Measurements from ENCODE around the gene PLXNA4.
A peak's percentile ranks its signal among the peaks of the same experiment; 100 is the strongest.

Gene PLXNA4

DNA sequence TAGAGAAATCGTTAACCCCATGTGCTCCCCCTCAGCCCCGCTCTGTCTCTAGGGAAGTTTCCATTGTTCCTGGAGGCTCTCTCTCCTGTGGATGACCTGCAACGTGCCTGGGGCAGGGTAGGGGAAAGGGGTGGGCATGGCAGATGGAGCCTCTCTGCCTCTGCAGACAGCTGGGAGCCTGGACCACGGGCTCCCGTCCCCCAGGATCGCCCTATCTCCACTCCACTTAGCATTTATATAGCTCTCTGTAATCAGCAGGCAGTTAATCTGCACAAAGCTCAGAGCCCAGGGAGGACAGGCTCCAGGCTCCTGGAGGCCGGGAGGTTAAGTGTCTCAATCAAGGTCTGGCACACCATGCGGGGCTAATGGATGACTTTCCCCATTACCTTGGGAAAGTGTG, 369.7 kb downstream of the PLXNA4 start:
- no peak overlapping the region for H3K4me3 ChIP-seq (ENCODE audit: low read depth, low read length)
- TF ChIP-seq, protein P1, sequence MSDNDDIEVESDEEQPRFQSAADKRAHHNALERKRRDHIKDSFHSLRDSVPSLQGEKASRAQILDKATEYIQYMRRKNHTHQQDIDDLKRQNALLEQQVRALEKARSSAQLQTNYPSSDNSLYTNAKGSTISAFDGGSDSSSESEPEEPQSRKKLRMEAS (IDR thresholded peaks at IDR 0.05; ENCODE audit: low read depth, low read length) = no peak
- TF ChIP-seq MYC (IDR thresholded peaks at IDR 0.05; ENCODE audit: low read depth, low read length) = no peak
- TF ChIP-seq, protein P2, sequence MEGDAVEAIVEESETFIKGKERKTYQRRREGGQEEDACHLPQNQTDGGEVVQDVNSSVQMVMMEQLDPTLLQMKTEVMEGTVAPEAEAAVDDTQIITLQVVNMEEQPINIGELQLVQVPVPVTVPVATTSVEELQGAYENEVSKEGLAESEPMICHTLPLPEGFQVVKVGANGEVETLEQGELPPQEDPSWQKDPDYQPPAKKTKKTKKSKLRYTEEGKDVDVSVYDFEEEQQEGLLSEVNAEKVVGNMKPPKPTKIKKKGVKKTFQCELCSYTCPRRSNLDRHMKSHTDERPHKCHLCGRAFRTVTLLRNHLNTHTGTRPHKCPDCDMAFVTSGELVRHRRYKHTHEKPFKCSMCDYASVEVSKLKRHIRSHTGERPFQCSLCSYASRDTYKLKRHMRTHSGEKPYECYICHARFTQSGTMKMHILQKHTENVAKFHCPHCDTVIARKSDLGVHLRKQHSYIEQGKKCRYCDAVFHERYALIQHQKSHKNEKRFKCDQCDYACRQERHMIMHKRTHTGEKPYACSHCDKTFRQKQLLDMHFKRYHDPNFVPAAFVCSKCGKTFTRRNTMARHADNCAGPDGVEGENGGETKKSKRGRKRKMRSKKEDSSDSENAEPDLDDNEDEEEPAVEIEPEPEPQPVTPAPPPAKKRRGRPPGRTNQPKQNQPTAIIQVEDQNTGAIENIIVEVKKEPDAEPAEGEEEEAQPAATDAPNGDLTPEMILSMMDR (IDR thresholded peaks at IDR 0.05; ENCODE audit: low read depth, low read length) = no peak
- TF ChIP-seq POLR2A (IDR thresholded peaks at IDR 0.05; ENCODE audit: extremely low read depth, insufficient read length) = no peak
- no peak for DNase-seq (ENCODE audit: low read depth)

DNA sequence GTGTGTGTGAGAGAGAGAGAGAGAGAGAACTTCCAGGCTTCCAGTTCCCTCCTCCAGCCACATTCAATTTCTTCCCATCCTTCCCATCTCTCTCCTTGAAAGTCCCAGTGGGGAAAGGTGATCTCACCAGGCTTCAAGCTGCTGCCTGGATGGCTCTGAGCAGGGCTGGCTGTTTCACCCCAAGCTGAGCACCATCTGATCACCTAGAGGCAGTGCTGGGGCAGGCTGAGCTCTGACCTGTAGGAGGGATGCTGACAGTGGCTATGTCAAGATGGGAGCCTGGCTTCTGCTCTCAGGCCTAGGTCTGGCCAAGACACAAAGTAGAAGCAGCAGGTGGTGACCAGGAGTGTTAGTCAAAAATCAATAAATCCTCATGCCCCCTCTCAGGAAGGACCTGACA, 370.8 kb downstream of the PLXNA4 start:
- TF ChIP-seq POLR2A (IDR thresholded peaks at IDR 0.05; ENCODE audit: extremely low read depth, insufficient read length) = no peak
- no peak for TF ChIP-seq MYC (IDR thresholded peaks at IDR 0.05; ENCODE audit: low read depth, low read length)
- TF ChIP-seq, protein P2 (IDR thresholded peaks at IDR 0.05; ENCODE audit: low read depth, low read length) = no peak
- TF ChIP-seq, protein P1 (IDR thresholded peaks at IDR 0.05; ENCODE audit: low read depth, low read length) = no peak
- no peak overlapping the region for H3K4me3 ChIP-seq (ENCODE audit: low read depth, low read length)
- no peak for DNase-seq (ENCODE audit: low read depth)

DNA sequence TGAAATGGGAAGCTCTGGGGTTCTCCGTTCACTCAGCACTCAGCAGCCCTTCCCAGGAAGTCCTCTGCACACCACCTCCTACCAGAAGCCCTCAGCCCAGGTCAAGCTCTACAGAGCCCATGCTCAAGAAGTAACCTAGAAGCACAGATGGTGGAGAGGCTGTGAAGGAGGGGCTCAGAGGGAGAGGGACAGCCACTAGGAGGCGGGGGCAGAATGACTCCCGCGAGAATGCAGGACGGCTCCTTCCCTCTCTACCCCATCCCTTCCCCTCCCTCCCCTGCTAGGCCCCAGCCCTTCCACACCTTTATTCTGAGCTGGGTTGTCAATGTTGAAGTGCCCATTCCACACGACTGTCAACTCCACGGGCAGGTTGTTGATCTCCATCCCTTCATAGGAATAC, 373.2 kb downstream of the PLXNA4 start:
- peak; percentile 10 for DNase-seq (ENCODE audit: low read depth)
- no peak overlapping the region for H3K4me3 ChIP-seq (ENCODE audit: low read depth, low read length)
- no peak for TF ChIP-seq MYC (IDR thresholded peaks at IDR 0.05; ENCODE audit: low read depth, low read length)
- TF ChIP-seq, protein P1 (IDR thresholded peaks at IDR 0.05; ENCODE audit: low read depth, low read length) = no peak
- no peak for TF ChIP-seq POLR2A (IDR thresholded peaks at IDR 0.05; ENCODE audit: extremely low read depth, insufficient read length)

DNA sequence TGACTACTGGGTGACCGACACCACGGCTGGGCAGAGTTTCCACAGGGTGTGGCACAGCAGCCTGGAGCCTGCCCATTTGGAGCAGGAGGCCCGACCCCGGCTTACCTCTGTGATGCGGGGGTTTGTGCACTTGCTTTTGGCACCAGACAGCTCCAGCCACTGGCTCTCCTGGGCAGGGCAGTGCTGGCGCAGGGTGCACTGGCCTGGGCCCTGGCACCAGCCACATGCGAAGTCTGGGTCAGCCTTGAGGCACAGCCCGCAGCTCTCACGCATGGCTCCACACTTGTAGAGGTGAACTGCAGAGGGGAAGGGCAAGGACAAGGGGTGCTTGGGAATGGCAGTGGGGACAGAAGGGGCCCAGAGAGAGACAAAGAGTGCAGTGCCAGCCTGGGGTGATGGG, 373.7 kb downstream of the PLXNA4 start:
- no peak overlapping the region for H3K4me3 ChIP-seq (ENCODE audit: low read depth, low read length)
- TF ChIP-seq POLR2A (IDR thresholded peaks at IDR 0.05; ENCODE audit: extremely low read depth, insufficient read length) (no peak), MYC (IDR thresholded peaks at IDR 0.05; ENCODE audit: low read depth, low read length) (no peak)
- no peak for DNase-seq (ENCODE audit: low read depth)

DNA sequence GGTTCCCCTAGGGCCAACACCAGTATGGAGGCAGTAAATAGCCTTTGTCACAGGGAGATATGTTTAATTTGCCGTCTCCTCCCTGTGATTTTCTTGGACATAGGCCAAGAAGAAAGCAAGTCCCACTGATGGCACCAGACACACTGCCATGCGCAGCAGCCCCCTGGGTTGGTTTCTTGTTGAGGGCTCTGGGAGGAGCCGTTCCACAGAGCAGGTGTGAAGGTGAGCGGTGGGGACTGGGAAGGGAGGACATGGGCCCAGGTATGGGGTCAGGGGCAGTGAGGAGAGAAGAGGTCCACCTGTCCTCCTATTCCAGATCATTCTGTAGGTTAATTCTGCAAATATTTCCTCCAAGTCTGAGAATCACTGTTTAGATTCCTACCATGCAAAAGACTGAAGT, 376.1 kb downstream of the PLXNA4 start:
- no peak overlapping the region for H3K4me3 ChIP-seq (ENCODE audit: low read depth, low read length)
- DNase-seq (ENCODE audit: low read depth) = no peak
- TF ChIP-seq POLR2A (IDR thresholded peaks at IDR 0.05; ENCODE audit: extremely low read depth, insufficient read length) = no peak
- TF ChIP-seq, protein P1 (IDR thresholded peaks at IDR 0.05; ENCODE audit: low read depth, low read length) = no peak
- TF ChIP-seq MYC (IDR thresholded peaks at IDR 0.05; ENCODE audit: low read depth, low read length) = no peak

DNA sequence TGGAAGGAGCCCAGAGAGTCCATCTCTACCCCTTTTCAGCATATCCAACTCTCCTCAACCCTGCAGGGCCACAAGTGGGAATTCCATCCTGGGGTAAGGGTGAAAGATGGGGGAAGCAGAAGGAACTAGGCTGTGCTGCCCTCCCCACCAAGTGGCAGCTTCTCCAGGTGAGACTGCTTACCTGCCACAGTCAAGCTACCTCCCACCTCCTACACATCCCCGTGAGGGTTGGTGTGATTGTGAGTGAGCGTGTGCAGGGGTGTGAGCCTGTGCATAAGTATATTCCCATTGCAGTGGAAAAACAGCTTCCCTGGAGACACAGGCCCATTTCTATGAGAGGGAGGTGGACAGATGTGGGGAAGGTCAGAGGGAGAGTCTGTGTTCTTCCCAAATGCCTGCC, 376.6 kb downstream of the PLXNA4 start:
- H3K4me3 ChIP-seq (ENCODE audit: low read depth, low read length) = no peak overlapping the region
- TF ChIP-seq, protein P2 (IDR thresholded peaks at IDR 0.05; ENCODE audit: low read depth, low read length) = no peak
- TF ChIP-seq POLR2A (IDR thresholded peaks at IDR 0.05; ENCODE audit: extremely low read depth, insufficient read length) (no peak), MYC (IDR thresholded peaks at IDR 0.05; ENCODE audit: low read depth, low read length) (no peak)
- DNase-seq (ENCODE audit: low read depth) = no peak

DNA sequence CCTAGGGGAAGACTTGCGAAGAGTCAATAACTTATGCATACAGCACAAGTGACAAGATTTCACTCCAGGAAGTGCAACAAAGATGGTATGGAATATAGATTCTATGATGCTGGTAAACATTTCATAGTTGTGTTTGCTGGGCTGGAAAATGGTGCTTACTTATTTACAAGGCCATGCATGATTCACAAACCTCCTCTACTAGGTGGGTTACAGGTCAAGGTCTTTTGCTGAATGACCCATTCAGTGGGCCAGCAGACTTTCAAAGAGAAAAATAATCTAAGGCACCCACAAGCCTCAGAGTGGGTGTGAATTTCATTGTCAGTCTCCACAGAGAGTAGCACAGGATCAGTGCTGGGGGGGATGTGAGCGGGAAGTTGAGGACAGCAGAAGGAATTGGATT, 378.5 kb downstream of the PLXNA4 start:
- no peak overlapping the region for H3K4me3 ChIP-seq (ENCODE audit: low read depth, low read length)
- TF ChIP-seq, protein P2 (IDR thresholded peaks at IDR 0.05; ENCODE audit: low read depth, low read length) = no peak
- TF ChIP-seq, protein P1 (IDR thresholded peaks at IDR 0.05; ENCODE audit: low read depth, low read length) = no peak
- TF ChIP-seq POLR2A (IDR thresholded peaks at IDR 0.05; ENCODE audit: extremely low read depth, insufficient read length) (no peak), MYC (IDR thresholded peaks at IDR 0.05; ENCODE audit: low read depth, low read length) (no peak)
- DNase-seq (ENCODE audit: low read depth) = no peak
